ENCODE results near the gene EIF4E3. TPM values are rescaled to one million over a fixed set of nuclear protein-coding genes. Genes with fewer than 3 reads are reported as not detected.

Gene EIF4E3
- total and polyA plus RNA-seq, 2 of the 13 experiments (the other 11 are each of a cell fraction or from before 2014, with no cell fraction given) = 0.07 to 0.15 TPM

- DNase-seq (ENCODE audit: low spot score) (no peak), FAIRE-seq (no peak), ATAC-seq (no peak)
- Histone ChIP-seq H4K20me1 (ENCODE audit: insufficient read depth, low read length) (no peaks in the 10 kb centered on the region), H3K4me3 (replicated peaks in 1 of 3; ENCODE audit: insufficient read depth in 1 of 3, low read depth in 2 of 3, low read length in 3 of 3) (no peak overlapping the region), H3K4me2 (ENCODE audit: low read depth, low read length) (no peak overlapping the region), H3K36me3 (replicated peaks in 1 of 2; ENCODE audit: control insufficient read depth in 1 of 2, insufficient read depth in 2 of 2, low read length in 2 of 2) (no peaks in the 10 kb centered on the region), H3K4me1 (ENCODE audit: insufficient read depth, low read length) (no peaks in the 10 kb centered on the region), H3K9me3 (ENCODE audit: low read length) (no peaks in the 10 kb centered on the region), H3K27ac (ENCODE audit: extremely low read length, insufficient read depth, low read length) (no peak overlapping the region), H3K79me2 (ENCODE audit: insufficient read depth, low read length) (no peaks in the 10 kb centered on the region), H2AFZ (ENCODE audit: low read length) (no peak overlapping the region), H3K27me3 (ENCODE audit: control insufficient read depth in 1 of 2, insufficient read depth in 2 of 2, low read length in 2 of 2) (peaks cover 6 to 45% of the 10 kb centered on the region in 2 experiments), H3K9ac (ENCODE audit: insufficient read depth, low read depth, low read length) (no peak overlapping the region)
- no TSS peak for BruUV-seq (replicated peaks)
- in situ Hi-C loops (cut with HindIII; ENCODE audit: extremely low pct_ligation_motif_present, low pct_unique_long_range_greater_than_20kb) (no loop called here), intact Hi-C loops (cut with micrococcal nuclease; ENCODE audit: unreplicated experiment) (no loop called here)
- WGBS (ENCODE audit: low lambda C conversion rate) = 6% methylated on average over 4 of the region's 4 CpGs
- ChIA-PET POLR2A (no interaction called here), CTCF (ENCODE audit: low intra/inter-chr PET ratio, low total read pairs) (no interaction called here)
- no peak for TF ChIP-seq PAWR (CRISPR knock-in tag; IDR thresholded peaks at IDR 0.05; ENCODE audit: borderline replicate concordance)
- no peak for TF ChIP-seq AFF4 (CRISPR knock-in tag; IDR thresholded peaks at IDR 0.05)
- no peak for TF ChIP-seq MLLT10 (CRISPR knock-in tag; IDR thresholded peaks at IDR 0.05)
- TF ChIP-seq ZNF572 (CRISPR knock-in tag; IDR thresholded peaks at IDR 0.05) = no peak
- TF ChIP-seq THRA (CRISPR knock-in tag; IDR thresholded peaks at IDR 0.05; ENCODE audit: borderline replicate concordance) = no peak
- TF ChIP-seq KAT8 (CRISPR knock-in tag; IDR thresholded peaks at IDR 0.05) = no peak
- TF ChIP-seq ZBTB2 (CRISPR knock-in tag; IDR thresholded peaks at IDR 0.05; ENCODE audit: low read depth) = no peak
- no peak for TF ChIP-seq ZNF850 (CRISPR knock-in tag; conservative IDR thresholded peaks at IDR 0.05)
- TF ChIP-seq ZNF777 (CRISPR knock-in tag; IDR thresholded peaks at IDR 0.05) = no peak
- TF ChIP-seq ZNF569 (CRISPR knock-in tag; IDR thresholded peaks at IDR 0.05; ENCODE audit: borderline replicate concordance) = no peak
- no peak for TF ChIP-seq NFKB2 (CRISPR knock-in tag; IDR thresholded peaks at IDR 0.05; ENCODE audit: borderline replicate concordance)
- no peak for TF ChIP-seq ZNF451 (CRISPR knock-in tag; IDR thresholded peaks at IDR 0.05)
- TF ChIP-seq ZNF547 (CRISPR knock-in tag; IDR thresholded peaks at IDR 0.05) = no peak
- TF ChIP-seq ZNF740 (CRISPR knock-in tag; IDR thresholded peaks at IDR 0.05) = no peak
- TF ChIP-seq KMT2A (CRISPR knock-in tag; IDR thresholded peaks at IDR 0.05) = no peak
- TF ChIP-seq ZNF432 (CRISPR knock-in tag; IDR thresholded peaks at IDR 0.05; ENCODE audit: borderline replicate concordance) = no peak
Measured at GRCh38 chr3:71751602-71752001, 26.4 kb upstream of the EIF4E3 start.

Measured in HepG2 (cell line).